ENCODE results near the gene CDK2AP2. TPM values are rescaled to one million over a fixed set of nuclear protein-coding genes. Genes with fewer than 3 reads are reported as not detected.
"Not testable (repeated sequence)": the region's sequence is repeated elsewhere in the genome, so short reads cannot be mapped to it uniquely, and the experiment has no call there.

CDK2AP2 gene
- total RNA-seq, 4 donors from 2014 or later = 29.1 to 69.3 (median 53.9) TPM

DNA sequence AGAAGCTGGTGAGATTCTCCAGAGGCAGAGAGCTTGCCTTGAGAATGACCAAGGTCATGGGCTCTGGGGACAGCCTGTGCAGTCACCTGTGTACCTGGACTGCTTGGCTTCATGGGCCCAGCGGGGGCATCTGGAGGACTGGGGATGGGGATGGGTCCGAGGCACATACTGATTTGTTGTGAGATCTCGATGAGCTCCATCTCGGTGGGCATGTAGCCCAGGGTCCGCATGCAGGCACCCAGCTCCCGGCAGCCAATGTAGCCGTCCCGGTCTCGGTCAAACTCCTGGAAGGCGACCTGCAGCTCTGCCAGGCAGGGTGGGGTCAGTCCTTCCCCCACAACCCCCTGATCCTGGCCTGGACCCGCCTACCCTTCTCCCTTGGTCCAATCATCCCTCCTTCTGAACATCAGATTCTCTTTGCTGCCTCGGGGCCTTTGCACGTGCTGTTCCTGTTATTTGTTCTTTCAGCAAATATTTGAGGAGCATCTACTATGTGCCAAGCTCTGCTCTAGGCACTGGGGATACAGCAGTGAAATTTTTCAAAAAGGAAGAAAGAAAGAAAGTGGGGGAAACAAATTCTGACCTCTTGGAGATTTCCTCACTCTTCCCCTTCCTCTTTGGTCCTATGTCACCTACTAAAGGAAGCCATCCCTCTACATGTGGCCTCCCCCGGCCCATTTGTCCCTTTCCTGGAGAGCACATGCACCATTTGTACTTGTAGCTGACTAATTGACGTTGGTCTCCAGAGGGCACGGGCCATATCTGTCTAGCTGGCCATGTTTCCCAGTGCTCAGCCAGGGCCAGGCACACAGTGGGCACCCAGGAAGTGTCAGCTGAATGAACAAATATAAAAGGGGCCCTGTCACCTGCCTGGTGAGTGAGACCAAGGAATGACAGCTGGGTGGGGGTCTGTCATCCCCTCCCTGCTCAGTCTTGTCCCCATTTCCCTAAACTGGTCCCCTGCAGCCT is 13.2 kb upstream of the CDK2AP2 start:
- WGBS, 2 donors (ENCODE audit: low coverage in 1 of 2) = 84 to 89% methylated on average over 4 to 8 of the region's 16 CpGs
- Histone ChIP-seq H3K27me3 (peaks cover 30% of the 10 kb centered on the region), H3K9me3 (no peaks in the 10 kb centered on the region), H3K4me3 (no peak overlapping the region), H3K4me1 (no peaks in the 10 kb centered on the region), H3K27ac (no peak overlapping the region), H3K36me3 (no peaks in the 10 kb centered on the region)
- TF ChIP-seq EP300 (IDR thresholded peaks at IDR 0.05) (no peak), POLR2A (IDR thresholded peaks at IDR 0.05) (no peak), POLR2AphosphoS5 (IDR thresholded peaks at IDR 0.05) (no peak), CTCF (IDR thresholded peaks at IDR 0.05) (no peak)
- ATAC-seq = no peak

GRCh38 chr11:67519726-67520125 is 11.8 kb upstream of the CDK2AP2 start:
- no peaks in the 10 kb centered on the region for H3K4me1 ChIP-seq
- no peak overlapping the region for H3K27ac ChIP-seq
- no peak for ATAC-seq
- no peaks in the 10 kb centered on the region for H3K9me3 ChIP-seq
- H3K4me3 ChIP-seq = no peak overlapping the region
- WGBS, 2 donors (ENCODE audit: low coverage in 1 of 2) = 84% methylated on average over 4 of the region's 32 CpGs; no CpG with 5 or more reads in 1 of the 2 donors
- peaks cover 38% of the 10 kb centered on the region for H3K27me3 ChIP-seq
- no peaks in the 10 kb centered on the region for H3K36me3 ChIP-seq
- TF ChIP-seq POLR2A (IDR thresholded peaks at IDR 0.05) = no peak
- TF ChIP-seq CTCF (IDR thresholded peaks at IDR 0.05) = no peak
- TF ChIP-seq EP300 (IDR thresholded peaks at IDR 0.05) = no peak
- TF ChIP-seq POLR2AphosphoS5 (IDR thresholded peaks at IDR 0.05) = no peak

GRCh38 chr11:67517784-67518552 is 10.0 kb upstream of the CDK2AP2 start:
- TF ChIP-seq POLR2AphosphoS5 (IDR thresholded peaks at IDR 0.05) (no peak), CTCF (IDR thresholded peaks at IDR 0.05) (no peak), POLR2A (IDR thresholded peaks at IDR 0.05) (no peak), EP300 (IDR thresholded peaks at IDR 0.05) (no peak)
- 73 to 74% methylated on average over 3 of the region's 10 CpGs for WGBS, 2 donors (ENCODE audit: low coverage in 1 of 2)

GRCh38 chr11:67516806-67517205 is 8.8 kb upstream of the CDK2AP2 start:
- Histone ChIP-seq H3K9me3 (no peaks in the 10 kb centered on the region), H3K4me3 (no peak overlapping the region), H3K27ac (no peak overlapping the region), H3K4me1 (no peaks in the 10 kb centered on the region), H3K27me3 (peaks cover 40% of the 10 kb centered on the region), H3K36me3 (no peaks in the 10 kb centered on the region)
- TF ChIP-seq POLR2A (IDR thresholded peaks at IDR 0.05) (no peak), EP300 (IDR thresholded peaks at IDR 0.05) (no peak)
- ATAC-seq = no peak
- WGBS, 2 donors (ENCODE audit: low coverage in 1 of 2) = 83% methylated on average over 3 of the region's 9 CpGs; no CpG with 5 or more reads in 1 of the 2 donors

More at GRCh38 chr11:67517784-67518552, 10.0 kb upstream of the CDK2AP2 start:
- Histone ChIP-seq H3K4me3 (no peak overlapping the region), H3K36me3 (no peaks in the 10 kb centered on the region), H3K9me3 (no peaks in the 10 kb centered on the region), H3K4me1 (no peaks in the 10 kb centered on the region), H3K27me3 (peaks cover 37% of the 10 kb centered on the region), H3K27ac (no peak overlapping the region)
- no peak for ATAC-seq

DNA sequence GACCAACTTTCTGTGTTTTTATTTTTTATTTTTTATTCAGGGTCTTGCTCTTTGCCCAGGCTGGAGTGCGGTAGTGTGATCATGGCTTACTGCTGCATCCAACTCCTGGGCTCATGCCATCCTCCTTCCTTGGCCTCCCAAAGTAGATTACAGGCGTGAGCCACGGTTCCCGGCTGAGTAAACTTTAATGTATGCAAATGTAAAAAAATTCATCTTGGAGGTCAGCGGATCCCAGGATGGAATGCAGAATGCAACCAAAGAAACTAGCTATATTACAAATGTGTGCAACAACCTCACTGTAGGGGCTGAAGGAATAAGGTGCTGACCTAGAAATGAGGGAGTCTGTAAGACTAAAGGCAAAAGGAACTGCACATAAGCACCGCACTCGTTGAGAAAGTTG is 6.2 kb upstream of the CDK2AP2 start:
- Histone ChIP-seq H3K4me1 (peaks cover 0 to 3% (median under 1%) of the 10 kb centered on the region in 3 donors), H3K27me3 (peaks cover 40% of the 10 kb centered on the region), H3K4me3 (no peak overlapping the region), H3K27ac (no peak overlapping the region), H3K36me3 (no peaks in the 10 kb centered on the region), H3K9me3 (no peaks in the 10 kb centered on the region)
- ATAC-seq = no peak
- no peak for TF ChIP-seq EP300 (IDR thresholded peaks at IDR 0.05)
- TF ChIP-seq CTCF (IDR thresholded peaks at IDR 0.05) = no peak
- TF ChIP-seq POLR2AphosphoS5 (IDR thresholded peaks at IDR 0.05) = no peak
- no peak for TF ChIP-seq POLR2A (IDR thresholded peaks at IDR 0.05)
- 57 to 74% methylated on average over 7 of the region's 7 CpGs for WGBS, 2 donors (ENCODE audit: low coverage in 1 of 2)

GRCh38 chr11:67511558-67511957 is 3.6 kb upstream of the CDK2AP2 start:
- not testable (repeated sequence) for ATAC-seq, H3K27ac ChIP-seq, H3K4me3 ChIP-seq, H3K36me3 ChIP-seq, H3K9me3 ChIP-seq
- 63 to 96% methylated on average over 1 to 4 of the region's 4 CpGs for WGBS, 2 donors (ENCODE audit: low coverage in 1 of 2)
- Histone ChIP-seq H3K27me3 (peaks cover 40% of the 10 kb centered on the region), H3K4me1 (peaks cover 0 to 21% (median 16%) of the 10 kb centered on the region in 3 donors)
